Erythroblast (primary cell): ENCODE measurements around the gene LY6G6D.

Source experiments
- GATA1 ChIP-seq: IDR thresholded peaks from 2 replicates; pipeline ENCODE4 v1.6.1; 2011; ENCODE audit warnings: low read depth, mild to moderate bottlenecking, control low read depth, low read length, moderate library complexity
- POLR2A ChIP-seq: IDR thresholded peaks from 2 replicates; pipeline ENCODE4 v1.6.1; 2011; ENCODE audit warnings: mild to moderate bottlenecking, low read length

- no peak for TF ChIP-seq POLR2A
- TF ChIP-seq GATA1, result no peak
These were observed 6.3 kb downstream of the LY6G6D start, which contains the start of gene LY6G6C for GRCh38 chr6:31721351-31722020.
